ENCODE data around the gene PGP.

DNA sequence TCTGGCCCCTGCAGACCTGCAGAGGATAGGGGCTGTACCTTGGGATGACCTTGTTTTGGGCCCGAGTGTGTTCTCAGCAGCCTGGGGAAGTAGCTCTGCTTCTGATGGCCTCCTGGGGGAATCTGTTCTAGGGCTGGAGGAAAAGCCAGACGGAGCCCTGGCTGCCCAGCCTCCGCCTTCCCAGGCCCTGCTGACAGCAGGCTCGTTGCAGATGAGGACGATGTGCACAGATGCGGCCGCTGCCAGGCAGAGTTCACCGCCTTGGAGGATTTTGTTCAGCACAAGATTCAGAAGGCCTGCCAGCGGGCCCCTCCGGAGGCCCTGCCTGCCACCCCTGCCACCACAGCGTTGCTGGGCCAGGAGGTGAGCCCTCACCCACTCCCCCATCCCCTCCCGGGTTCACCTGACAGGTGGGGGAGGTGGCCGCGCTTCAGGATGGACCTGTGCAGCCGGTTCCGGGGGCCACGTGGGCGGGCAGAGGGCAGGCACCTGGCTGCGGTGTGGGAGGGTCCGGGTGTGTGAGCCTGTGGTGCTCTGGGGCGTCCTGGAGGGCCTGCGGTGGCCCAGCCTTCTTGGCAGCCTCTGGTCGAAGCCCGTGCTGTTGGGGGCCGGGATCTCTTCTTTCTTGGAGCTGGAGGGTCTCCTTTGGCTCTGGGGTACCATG, 13.7 kb upstream of the PGP start:
- TF ChIP-seq MAZ (IDR thresholded peaks at IDR 0.05; ENCODE audit: borderline replicate concordance, low read depth, low read length) (no peak), BHLHE40 (IDR thresholded peaks at IDR 0.05; ENCODE audit: low read depth, low read length) (no peak), ESRRA (IDR thresholded peaks at IDR 0.05; ENCODE audit: borderline replicate concordance, low read length) (no peak), POLR2A (IDR thresholded peaks at IDR 0.05; ENCODE audit: low read length) (no peak), GATA3 (IDR thresholded peaks at IDR 0.05; ENCODE audit: borderline replicate concordance) (no peak), EHMT2 (IDR thresholded peaks at IDR 0.05; ENCODE audit: low read depth) (no peak), CEBPB (IDR thresholded peaks at IDR 0.05) (no peak), RARB (CRISPR knock-in tag; IDR thresholded peaks at IDR 0.05) (no peak), JUNB (IDR thresholded peaks at IDR 0.05) (no peak), RFX5 (IDR thresholded peaks at IDR 0.05) (no peak)
- TF ChIP-seq, protein P1, sequence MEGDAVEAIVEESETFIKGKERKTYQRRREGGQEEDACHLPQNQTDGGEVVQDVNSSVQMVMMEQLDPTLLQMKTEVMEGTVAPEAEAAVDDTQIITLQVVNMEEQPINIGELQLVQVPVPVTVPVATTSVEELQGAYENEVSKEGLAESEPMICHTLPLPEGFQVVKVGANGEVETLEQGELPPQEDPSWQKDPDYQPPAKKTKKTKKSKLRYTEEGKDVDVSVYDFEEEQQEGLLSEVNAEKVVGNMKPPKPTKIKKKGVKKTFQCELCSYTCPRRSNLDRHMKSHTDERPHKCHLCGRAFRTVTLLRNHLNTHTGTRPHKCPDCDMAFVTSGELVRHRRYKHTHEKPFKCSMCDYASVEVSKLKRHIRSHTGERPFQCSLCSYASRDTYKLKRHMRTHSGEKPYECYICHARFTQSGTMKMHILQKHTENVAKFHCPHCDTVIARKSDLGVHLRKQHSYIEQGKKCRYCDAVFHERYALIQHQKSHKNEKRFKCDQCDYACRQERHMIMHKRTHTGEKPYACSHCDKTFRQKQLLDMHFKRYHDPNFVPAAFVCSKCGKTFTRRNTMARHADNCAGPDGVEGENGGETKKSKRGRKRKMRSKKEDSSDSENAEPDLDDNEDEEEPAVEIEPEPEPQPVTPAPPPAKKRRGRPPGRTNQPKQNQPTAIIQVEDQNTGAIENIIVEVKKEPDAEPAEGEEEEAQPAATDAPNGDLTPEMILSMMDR (IDR thresholded peaks at IDR 0.05), result no peak
- TF ChIP-seq, protein P2, sequence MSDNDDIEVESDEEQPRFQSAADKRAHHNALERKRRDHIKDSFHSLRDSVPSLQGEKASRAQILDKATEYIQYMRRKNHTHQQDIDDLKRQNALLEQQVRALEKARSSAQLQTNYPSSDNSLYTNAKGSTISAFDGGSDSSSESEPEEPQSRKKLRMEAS (IDR thresholded peaks at IDR 0.05), result no peak
